ENCODE data around the gene ABHD12.

ABHD12 gene

GRCh38 chr20:25289886-25290597, 100.6 kb downstream of the ABHD12 start:
- DNase-seq (no peak), ATAC-seq (no peak)

GRCh38 chr20:25288291-25289181, 102.1 kb downstream of the ABHD12 start:
- ATAC-seq (peak; percentile 20), DNase-seq (no peak)

- DNase-seq (no peak), ATAC-seq (no peak)
These were observed 102.9 kb downstream of the ABHD12 start for GRCh38 chr20:25287631-25288290.

- DNase-seq: no peak
- no peak for ATAC-seq
These were observed 103.7 kb downstream of the ABHD12 start for GRCh38 chr20:25286917-25287316.

- no peak for ATAC-seq
- no peak for DNase-seq
These were observed 104.5 kb downstream of the ABHD12 start for GRCh38 chr20:25285856-25286798.

GRCh38 chr20:25285091-25285647, 105.5 kb downstream of the ABHD12 start:
- DNase-seq (no peak), ATAC-seq (no peak)

GRCh38 chr20:25284131-25284601, 106.5 kb downstream of the ABHD12 start:
- ATAC-seq (no peak), DNase-seq (no peak)

- ATAC-seq: peak; percentile 9
- DNase-seq: no peak
These were observed 107.2 kb downstream of the ABHD12 start for GRCh38 chr20:25283221-25283951.

GRCh38 chr20:25282796-25283195, 107.8 kb downstream of the ABHD12 start:
- ATAC-seq: no peak
- no peak for DNase-seq

GRCh38 chr20:25282034-25282781, 108.4 kb downstream of the ABHD12 start:
- DNase-seq (no peak), ATAC-seq (no peak)

GRCh38 chr20:25281541-25281991, 109.1 kb downstream of the ABHD12 start:
- ATAC-seq: no peak

GRCh38 chr20:25280574-25281535, 109.8 kb downstream of the ABHD12 start:
- no peak for ATAC-seq
- no peak for DNase-seq

More at GRCh38 chr20:25281541-25281991, 109.1 kb downstream of the ABHD12 start:
- DNase-seq: no peak

GRCh38 chr20:25280051-25280573, 110.5 kb downstream of the ABHD12 start:
- ATAC-seq: no peak
- DNase-seq: no peak

GRCh38 chr20:25279403-25279802, 111.2 kb downstream of the ABHD12 start:
- no peak for ATAC-seq
- no peak for DNase-seq

GRCh38 chr20:25278636-25279361, 111.8 kb downstream of the ABHD12 start:
- DNase-seq: no peak
- ATAC-seq: no peak

GRCh38 chr20:25277941-25278521, 112.6 kb downstream of the ABHD12 start:
- no peak for ATAC-seq
- DNase-seq: no peak

Data from stimulated activated naive CD8-positive, alpha-beta T cell treated with anti-CD3 and anti-CD28 coated beads, Interleukin-15, Interleukin-2, amounts not matched to agents 100 U/mL and 50 U/mL, for 24 hours (primary cell).